ENCODE measurements around the gene SLC26A3.

SLC26A3 gene

GRCh38 chr7:107767391-107767790 lies 35.6 kb downstream of the SLC26A3 start:
- H3K27ac ChIP-seq (ENCODE audit: insufficient read depth, low read length, poor library complexity, severe bottlenecking), result no peak overlapping the region
- no peak for DNase-seq
- H3K4me3 ChIP-seq (ENCODE audit: insufficient read depth, low read depth, low read length, poor library complexity, severe bottlenecking), result no peak overlapping the region
- H3K4me1 ChIP-seq (ENCODE audit: control insufficient read depth, insufficient read depth, low read length, poor library complexity, severe bottlenecking), result no peaks in the 10 kb centered on the region
- no peaks in the 10 kb centered on the region for H3K27me3 ChIP-seq (replicated peaks; ENCODE audit: control insufficient read depth, insufficient read depth, low read length, poor library complexity, severe bottlenecking)
- H3K36me3 ChIP-seq (ENCODE audit: control insufficient read depth, insufficient read depth, low read length), result no peaks in the 10 kb centered on the region
- no peaks in the 10 kb centered on the region for H3K9me3 ChIP-seq (ENCODE audit: control insufficient read depth, low read length)

GRCh38 chr7:107758667-107759066 lies 44.4 kb downstream of the SLC26A3 start:
- Histone ChIP-seq H3K36me3 (ENCODE audit: control insufficient read depth, insufficient read depth, low read length) (peaks cover 61% of the 10 kb centered on the region), H3K27me3 (replicated peaks; ENCODE audit: control insufficient read depth, insufficient read depth, low read length, poor library complexity, severe bottlenecking) (no peaks in the 10 kb centered on the region), H3K27ac (ENCODE audit: insufficient read depth, low read length, poor library complexity, severe bottlenecking) (no peak overlapping the region), H3K9me3 (ENCODE audit: control insufficient read depth, low read length) (no peaks in the 10 kb centered on the region), H3K4me3 (ENCODE audit: insufficient read depth, low read depth, low read length, poor library complexity, severe bottlenecking) (no peak overlapping the region), H3K4me1 (ENCODE audit: control insufficient read depth, insufficient read depth, low read length, poor library complexity, severe bottlenecking) (no peaks in the 10 kb centered on the region)
- DNase-seq, result no peak

GRCh38 chr7:107754642-107755041 lies 48.4 kb downstream of the SLC26A3 start:
- Histone ChIP-seq H3K4me3 (ENCODE audit: insufficient read depth, low read depth, low read length, poor library complexity, severe bottlenecking) (no peak overlapping the region), H3K27me3 (replicated peaks; ENCODE audit: control insufficient read depth, insufficient read depth, low read length, poor library complexity, severe bottlenecking) (no peaks in the 10 kb centered on the region), H3K4me1 (ENCODE audit: control insufficient read depth, insufficient read depth, low read length, poor library complexity, severe bottlenecking) (no peaks in the 10 kb centered on the region), H3K27ac (ENCODE audit: insufficient read depth, low read length, poor library complexity, severe bottlenecking) (no peak overlapping the region), H3K36me3 (ENCODE audit: control insufficient read depth, insufficient read depth, low read length) (peaks cover 89% of the 10 kb centered on the region), H3K9me3 (ENCODE audit: control insufficient read depth, low read length) (no peaks in the 10 kb centered on the region)
- no peak for DNase-seq

GRCh38 chr7:107751113-107751512 lies 51.9 kb downstream of the SLC26A3 start:
- H3K36me3 ChIP-seq (ENCODE audit: control insufficient read depth, insufficient read depth, low read length), result peaks cover 61% of the 10 kb centered on the region
- H3K27me3 ChIP-seq (replicated peaks; ENCODE audit: control insufficient read depth, insufficient read depth, low read length, poor library complexity, severe bottlenecking), result no peaks in the 10 kb centered on the region
- H3K27ac ChIP-seq (ENCODE audit: insufficient read depth, low read length, poor library complexity, severe bottlenecking), result no peak overlapping the region
- DNase-seq, result no peak
- H3K4me3 ChIP-seq (ENCODE audit: insufficient read depth, low read depth, low read length, poor library complexity, severe bottlenecking), result no peak overlapping the region
- H3K9me3 ChIP-seq (ENCODE audit: control insufficient read depth, low read length), result no peaks in the 10 kb centered on the region
- H3K4me1 ChIP-seq (ENCODE audit: control insufficient read depth, insufficient read depth, low read length, poor library complexity, severe bottlenecking), result peaks cover 14% of the 10 kb centered on the region

- peaks cover 35% of the 10 kb centered on the region for H3K4me1 ChIP-seq (ENCODE audit: control insufficient read depth, insufficient read depth, low read length, poor library complexity, severe bottlenecking)
- DNase-seq, result no peak
- no peak overlapping the region for H3K4me3 ChIP-seq (ENCODE audit: insufficient read depth, low read depth, low read length, poor library complexity, severe bottlenecking)
- no peaks in the 10 kb centered on the region for H3K9me3 ChIP-seq (ENCODE audit: control insufficient read depth, low read length)
- peaks cover 16% of the 10 kb centered on the region for H3K36me3 ChIP-seq (ENCODE audit: control insufficient read depth, insufficient read depth, low read length)
- peak overlapping the region; percentile 35 for H3K27ac ChIP-seq (ENCODE audit: insufficient read depth, low read length, poor library complexity, severe bottlenecking)
- no peaks in the 10 kb centered on the region for H3K27me3 ChIP-seq (replicated peaks; ENCODE audit: control insufficient read depth, insufficient read depth, low read length, poor library complexity, severe bottlenecking)
These were observed 57.0 kb downstream of the SLC26A3 start for GRCh38 chr7:107746006-107746405.

- H3K27me3 ChIP-seq (replicated peaks; ENCODE audit: control insufficient read depth, insufficient read depth, low read length, poor library complexity, severe bottlenecking), result no peaks in the 10 kb centered on the region
- no peak for DNase-seq
- H3K4me1 ChIP-seq (ENCODE audit: control insufficient read depth, insufficient read depth, low read length, poor library complexity, severe bottlenecking), result peaks cover 35% of the 10 kb centered on the region
- H3K9me3 ChIP-seq (ENCODE audit: control insufficient read depth, low read length), result no peaks in the 10 kb centered on the region
- H3K4me3 ChIP-seq (ENCODE audit: insufficient read depth, low read depth, low read length, poor library complexity, severe bottlenecking), result peak overlapping the region; percentile 79
- H3K36me3 ChIP-seq (ENCODE audit: control insufficient read depth, insufficient read depth, low read length), result peaks cover 4% of the 10 kb centered on the region
- H3K27ac ChIP-seq (ENCODE audit: insufficient read depth, low read length, poor library complexity, severe bottlenecking), result peak overlapping the region; percentile 100
These were observed 58.7 kb downstream of the SLC26A3 start for GRCh38 chr7:107744345-107744750.

- Histone ChIP-seq H3K9me3 (ENCODE audit: control insufficient read depth, low read length) (no peaks in the 10 kb centered on the region), H3K27ac (ENCODE audit: insufficient read depth, low read length, poor library complexity, severe bottlenecking) (peak within 1 kb of the TSS; percentile 100), H3K36me3 (ENCODE audit: control insufficient read depth, insufficient read depth, low read length) (no peaks in the 10 kb centered on the region), H3K4me1 (ENCODE audit: control insufficient read depth, insufficient read depth, low read length, poor library complexity, severe bottlenecking) (peaks cover 35% of the 10 kb centered on the region), H3K4me3 (ENCODE audit: insufficient read depth, low read depth, low read length, poor library complexity, severe bottlenecking) (peak within 1 kb of the TSS; percentile 79), H3K27me3 (replicated peaks; ENCODE audit: control insufficient read depth, insufficient read depth, low read length, poor library complexity, severe bottlenecking) (no peaks in the 10 kb centered on the region)
- peak; percentile 92 to 96 (median 95) for DNase-seq
These were observed 59.3 kb downstream of the SLC26A3 start, which contains the start of gene CBLL1 for GRCh38 chr7:107743567-107744344. TSS of gene CBLL1 (plus strand) at chr7:107744142. CDS start at chr7:107744164, 22 bp downstream.

- Histone ChIP-seq H3K36me3 (ENCODE audit: control insufficient read depth, insufficient read depth, low read length) (no peaks in the 10 kb centered on the region), H3K9me3 (ENCODE audit: control insufficient read depth, low read length) (no peaks in the 10 kb centered on the region)
These were observed 60.1 kb downstream of the SLC26A3 start for GRCh38 chr7:107742678-107743566.

GRCh38 chr7:107728276-107728675 lies 74.7 kb downstream of the SLC26A3 start:
- DNase-seq, result no peak
- no peaks in the 10 kb centered on the region for H3K27me3 ChIP-seq (replicated peaks; ENCODE audit: control insufficient read depth, insufficient read depth, low read length, poor library complexity, severe bottlenecking)

More at GRCh38 chr7:107742678-107743566, 60.1 kb downstream of the SLC26A3 start:
- peak in 1 of 3 donors; percentile 38 for DNase-seq
- Histone ChIP-seq H3K27me3 (replicated peaks; ENCODE audit: control insufficient read depth, insufficient read depth, low read length, poor library complexity, severe bottlenecking) (no peaks in the 10 kb centered on the region), H3K4me1 (ENCODE audit: control insufficient read depth, insufficient read depth, low read length, poor library complexity, severe bottlenecking) (peaks cover 35% of the 10 kb centered on the region), H3K4me3 (ENCODE audit: insufficient read depth, low read depth, low read length, poor library complexity, severe bottlenecking) (peak overlapping the region; percentile 79), H3K27ac (ENCODE audit: insufficient read depth, low read length, poor library complexity, severe bottlenecking) (peak overlapping the region; percentile 100)

More at GRCh38 chr7:107728276-107728675, 74.7 kb downstream of the SLC26A3 start:
- Histone ChIP-seq H3K36me3 (ENCODE audit: control insufficient read depth, insufficient read depth, low read length) (no peaks in the 10 kb centered on the region), H3K4me1 (ENCODE audit: control insufficient read depth, insufficient read depth, low read length, poor library complexity, severe bottlenecking) (no peaks in the 10 kb centered on the region), H3K27ac (ENCODE audit: insufficient read depth, low read length, poor library complexity, severe bottlenecking) (no peak overlapping the region), H3K4me3 (ENCODE audit: insufficient read depth, low read depth, low read length, poor library complexity, severe bottlenecking) (no peak overlapping the region), H3K9me3 (ENCODE audit: control insufficient read depth, low read length) (no peaks in the 10 kb centered on the region)

Data from effector memory CD4-positive, alpha-beta T cell (primary cell).